Measurements from ENCODE around the gene DNAJC16. TPM values are rescaled to one million over a fixed set of nuclear protein-coding genes. Genes with fewer than 3 reads are reported as not detected.

The DNAJC16 gene
- total RNA-seq, 1 experiment from 2014 or later = 15.1 TPM

DNA sequence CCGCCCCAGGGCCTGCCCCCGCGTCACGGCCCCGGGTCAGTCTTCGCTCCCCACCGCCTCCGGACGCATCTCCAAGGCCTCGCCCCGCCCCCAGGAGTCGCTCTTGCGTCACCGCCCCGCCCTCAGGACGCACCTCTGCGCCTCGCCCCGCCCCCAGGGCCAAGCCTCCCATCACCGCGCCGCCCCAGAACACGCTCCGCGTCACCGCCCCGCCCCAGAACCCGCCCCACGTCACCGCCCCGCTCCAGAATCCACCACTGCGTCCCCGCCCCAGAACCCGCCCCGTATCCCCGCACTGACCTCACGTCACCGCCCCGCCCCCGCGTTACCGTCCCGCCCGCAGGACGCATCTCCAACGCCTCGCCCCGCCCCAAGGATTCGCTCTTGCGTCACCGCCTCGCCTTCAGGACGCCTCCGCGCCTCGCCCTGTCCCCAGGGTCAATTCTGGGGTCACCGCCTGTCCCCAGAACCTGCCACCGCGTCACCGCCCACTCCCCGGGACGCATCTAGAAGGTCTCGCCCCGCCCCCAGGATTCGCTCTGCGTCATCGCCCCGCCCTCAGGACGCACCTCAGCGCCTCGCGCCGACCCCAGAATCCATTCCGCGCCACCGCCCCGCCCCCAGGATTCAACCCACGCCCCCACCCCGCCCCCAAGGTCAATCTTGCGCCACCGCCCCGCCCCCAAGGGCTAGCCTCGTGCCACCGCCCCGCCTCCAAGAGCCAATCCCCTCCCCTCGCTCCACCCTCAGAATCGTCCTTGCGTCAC lies 2.2 kb upstream of the DNAJC16 start:
- peak; percentile 98 for DNase-seq
- peak overlapping the region; percentile 81 for H3K4me3 Mint-ChIP-seq (ENCODE audit: unreplicated experiment)
- no peaks in the 10 kb centered on the region for H3K9me3 Mint-ChIP-seq (ENCODE audit: unreplicated experiment)
- no peaks in the 10 kb centered on the region for H3K27me3 ChIP-seq (replicated peaks; ENCODE audit: control insufficient read depth, insufficient read depth, low read length)
- ChIA-PET POLR2A (no interaction called here), CTCF (no interaction called here)
- H3K4me1 ChIP-seq = peaks cover 8% of the 10 kb centered on the region; the same call in 1 of the 2 replicates
- no peaks in the 10 kb centered on the region for H3K27me3 Mint-ChIP-seq (ENCODE audit: insufficient read depth, unreplicated experiment)
- TF ChIP-seq, protein P1, sequence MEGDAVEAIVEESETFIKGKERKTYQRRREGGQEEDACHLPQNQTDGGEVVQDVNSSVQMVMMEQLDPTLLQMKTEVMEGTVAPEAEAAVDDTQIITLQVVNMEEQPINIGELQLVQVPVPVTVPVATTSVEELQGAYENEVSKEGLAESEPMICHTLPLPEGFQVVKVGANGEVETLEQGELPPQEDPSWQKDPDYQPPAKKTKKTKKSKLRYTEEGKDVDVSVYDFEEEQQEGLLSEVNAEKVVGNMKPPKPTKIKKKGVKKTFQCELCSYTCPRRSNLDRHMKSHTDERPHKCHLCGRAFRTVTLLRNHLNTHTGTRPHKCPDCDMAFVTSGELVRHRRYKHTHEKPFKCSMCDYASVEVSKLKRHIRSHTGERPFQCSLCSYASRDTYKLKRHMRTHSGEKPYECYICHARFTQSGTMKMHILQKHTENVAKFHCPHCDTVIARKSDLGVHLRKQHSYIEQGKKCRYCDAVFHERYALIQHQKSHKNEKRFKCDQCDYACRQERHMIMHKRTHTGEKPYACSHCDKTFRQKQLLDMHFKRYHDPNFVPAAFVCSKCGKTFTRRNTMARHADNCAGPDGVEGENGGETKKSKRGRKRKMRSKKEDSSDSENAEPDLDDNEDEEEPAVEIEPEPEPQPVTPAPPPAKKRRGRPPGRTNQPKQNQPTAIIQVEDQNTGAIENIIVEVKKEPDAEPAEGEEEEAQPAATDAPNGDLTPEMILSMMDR (IDR thresholded peaks at IDR 0.05; ENCODE audit: insufficient read depth in 1 of 2, low read depth in 1 of 2, low read length in 1 of 2, severe bottlenecking in 1 of 2, unreplicated experiment in 1 of 2) = no peak
- peak overlapping the region; percentile 65 for H3K4me3 ChIP-seq (ENCODE audit: low read depth, low read length)
- peaks cover 9% of the 10 kb centered on the region for H3K4me1 Mint-ChIP-seq (ENCODE audit: low read depth, unreplicated experiment)
- H3K36me3 Mint-ChIP-seq (ENCODE audit: insufficient read depth, unreplicated experiment) = peaks cover 29% of the 10 kb centered on the region
- intact Hi-C loops (cut with micrococcal nuclease; ENCODE audit: unreplicated experiment) = loop anchor here (5.0 kb wide), 2 partner anchors 323 to 843 kb away; partner anchors contain the start of genes SPEN and SZRD1
- H3K36me3 ChIP-seq (ENCODE audit: control insufficient read depth, insufficient read depth, low read length) = no peaks in the 10 kb centered on the region
- no peaks in the 10 kb centered on the region for H3K9me3 ChIP-seq
- BruUV-seq (replicated peaks) = no TSS peak
- peak overlapping the region; percentile 96 for H3K27ac Mint-ChIP-seq (ENCODE audit: unreplicated experiment)

DNA sequence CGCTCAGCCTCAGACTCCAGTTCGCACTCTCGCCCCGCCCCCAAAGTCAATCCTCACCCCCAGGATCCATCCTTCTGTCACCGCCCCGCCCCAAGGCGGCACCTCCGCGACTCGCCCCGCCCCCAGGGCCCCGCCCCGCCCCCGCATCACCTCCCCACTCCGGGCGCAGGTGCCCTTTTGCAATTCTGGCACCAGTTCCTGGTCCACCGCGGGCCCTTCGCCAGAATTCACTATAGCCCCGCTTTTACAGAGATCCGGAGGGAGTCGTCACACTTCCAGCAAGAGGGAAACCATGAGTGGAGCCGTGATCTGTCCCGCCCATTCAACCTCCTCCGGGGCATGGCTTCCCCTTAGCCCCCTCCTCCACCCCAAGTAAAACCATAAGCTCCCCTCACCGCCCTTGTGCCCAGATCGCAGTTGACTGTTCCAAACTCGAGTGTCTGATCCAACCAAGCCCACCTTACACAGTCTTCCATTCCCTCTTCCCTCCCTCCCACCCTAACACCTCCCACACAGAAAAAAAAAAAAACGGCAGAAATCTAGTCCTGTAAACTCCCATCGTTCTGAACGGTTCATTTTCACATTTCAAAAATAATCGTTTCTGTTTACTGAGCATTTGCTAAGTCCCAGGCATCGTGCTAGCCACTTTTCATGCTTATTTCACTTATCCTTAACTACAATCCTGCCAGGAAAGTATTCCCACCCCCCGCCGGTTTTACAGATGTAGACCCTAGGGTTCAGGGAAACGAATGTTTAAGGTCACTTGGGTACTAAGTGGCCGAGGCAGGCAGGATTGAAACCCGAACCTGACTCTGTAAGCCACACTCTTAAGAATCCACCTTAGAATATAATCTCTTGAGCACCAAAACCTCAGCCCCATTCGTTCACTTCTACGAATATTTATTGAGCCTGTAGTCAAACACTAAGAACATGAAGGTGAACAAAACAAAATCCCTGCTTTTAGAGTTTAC lies 1.3 kb upstream of the DNAJC16 start:
- ChIA-PET CTCF (no interaction called here), POLR2A (interaction anchor here (0.6 kb wide), 1 partner anchor 631 kb away, joined by 3 read pairs; no protein-coding TSS in a partner anchor)
- Mint-ChIP-seq H3K9me3 (ENCODE audit: unreplicated experiment) (no peaks in the 10 kb centered on the region), H3K4me1 (ENCODE audit: low read depth, unreplicated experiment) (peaks cover 9% of the 10 kb centered on the region), H3K27ac (ENCODE audit: unreplicated experiment) (peak overlapping the region; percentile 96), H3K27me3 (ENCODE audit: insufficient read depth, unreplicated experiment) (no peaks in the 10 kb centered on the region), H3K36me3 (ENCODE audit: insufficient read depth, unreplicated experiment) (peaks cover 29% of the 10 kb centered on the region), H3K4me3 (ENCODE audit: unreplicated experiment) (peak overlapping the region; percentile 81)
- peak overlapping the region; percentile 35 for H3K4me3 ChIP-seq (ENCODE audit: low read depth, low read length)
- peak in 1 of 2 experiments; percentile 98 for DNase-seq
- TF ChIP-seq, protein P1 (IDR thresholded peaks at IDR 0.05; ENCODE audit: insufficient read depth in 1 of 2, low read depth in 1 of 2, low read length in 1 of 2, severe bottlenecking in 1 of 2, unreplicated experiment in 1 of 2) = no peak
- no peaks in the 10 kb centered on the region for H3K27me3 ChIP-seq (replicated peaks; ENCODE audit: control insufficient read depth, insufficient read depth, low read length)
- H3K4me1 ChIP-seq = peaks cover 8% of the 10 kb centered on the region; the same call in 1 of the 2 replicates
- no peaks in the 10 kb centered on the region for H3K36me3 ChIP-seq (ENCODE audit: control insufficient read depth, insufficient read depth, low read length)
- intact Hi-C loops (cut with micrococcal nuclease; ENCODE audit: unreplicated experiment) = loop anchor here (1.0 to 5.0 kb wide), 4 partner anchors 92 to 842 kb away; partner anchors contain the start of genes DDI2, SPEN and SZRD1
- no peaks in the 10 kb centered on the region for H3K9me3 ChIP-seq
- no TSS peak for BruUV-seq (replicated peaks)

DNA sequence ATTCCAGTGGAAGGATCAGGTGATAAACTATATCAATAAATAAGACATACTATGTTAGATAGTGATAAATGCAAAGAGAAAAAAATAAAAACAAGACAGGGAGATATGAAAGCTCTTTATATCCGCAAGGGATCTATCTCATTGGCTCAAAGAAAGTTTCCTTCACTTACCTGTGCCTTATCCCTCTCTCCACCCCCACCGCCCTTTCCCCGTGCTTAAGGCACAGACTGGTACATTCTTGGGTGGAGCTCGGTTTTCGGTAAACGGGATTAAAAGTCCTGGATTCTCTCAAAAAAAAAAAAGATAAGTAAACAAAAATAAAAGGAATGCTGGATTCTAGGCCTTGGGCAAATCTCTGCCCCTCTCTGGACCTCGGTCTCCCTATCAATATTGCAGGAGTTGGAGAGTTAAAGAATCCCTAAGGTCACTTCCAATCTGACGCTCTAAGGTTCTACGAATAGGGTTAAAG lies 593 bp upstream of the DNAJC16 start:
- Mint-ChIP-seq H3K36me3 (ENCODE audit: insufficient read depth, unreplicated experiment) (peaks cover 29% of the 10 kb centered on the region), H3K27me3 (ENCODE audit: insufficient read depth, unreplicated experiment) (no peaks in the 10 kb centered on the region), H3K27ac (ENCODE audit: unreplicated experiment) (peak overlapping the region; percentile 96), H3K4me3 (ENCODE audit: unreplicated experiment) (peak overlapping the region; percentile 81), H3K9me3 (ENCODE audit: unreplicated experiment) (no peaks in the 10 kb centered on the region), H3K4me1 (ENCODE audit: low read depth, unreplicated experiment) (peaks cover 9% of the 10 kb centered on the region)
- POLR2A ChIA-PET = no interaction called here
- Histone ChIP-seq H3K27me3 (replicated peaks; ENCODE audit: control insufficient read depth, insufficient read depth, low read length) (no peaks in the 10 kb centered on the region), H3K4me1 (peaks cover 8% of the 10 kb centered on the region; the same call in 1 of the 2 replicates), H3K36me3 (ENCODE audit: control insufficient read depth, insufficient read depth, low read length) (no peaks in the 10 kb centered on the region), H3K9me3 (no peaks in the 10 kb centered on the region), H3K4me3 (ENCODE audit: low read depth, low read length) (peak overlapping the region; percentile 35)
- CTCF ChIA-PET = no interaction called here
- no TSS peak for BruUV-seq (replicated peaks)
- no peak for DNase-seq
- TF ChIP-seq, protein P1 (IDR thresholded peaks at IDR 0.05; ENCODE audit: insufficient read depth in 1 of 2, low read depth in 1 of 2, low read length in 1 of 2, severe bottlenecking in 1 of 2, unreplicated experiment in 1 of 2) = no peak
- intact Hi-C loops (cut with micrococcal nuclease; ENCODE audit: unreplicated experiment) = loop anchor here (1.0 to 5.0 kb wide), 4 partner anchors 91 to 841 kb away; partner anchors contain the start of genes DDI2, SPEN and SZRD1

Measured in Caco-2 (cell line).